B cell (primary cell): ENCODE measurements around the gene ZNF75A. TPM values are rescaled to one million over a fixed set of nuclear protein-coding genes. Genes with fewer than 3 reads are reported as not detected.
"Not testable (repeated sequence)": the region's sequence is repeated elsewhere in the genome, so short reads cannot be mapped to it uniquely, and the experiment has no call there.

Experiments
- ATAC-seq: fragments of 200-7000 bp; cut with Tn5 transposase; one replicate; pipeline ENCODE4 v1.10.0; 2021; ENCODE audit warnings: low read depth, mild to moderate bottlenecking, moderate number of reproducible peaks, moderate library complexity
- CTCF ChIA-PET: fragments of 350-600 bp; sonication (Branson Sonifier 250); formaldehyde crosslinking; loops from one replicate; lab custom pipeline; 2021; ENCODE audit warnings: antibody characterized with exemption, inconsistent platforms; lab: Charles Lee
- POLR2A ChIA-PET: fragments of 350-600 bp; sonication (Branson Sonifier 250); formaldehyde crosslinking; loops from one replicate; lab custom pipeline; 2021; ENCODE audit warnings: antibody characterized with exemption; lab: Charles Lee
- DNase-seq: peaks from one replicate; pipeline ENCODE4 v3.0.0; 2013
- H2AFZ ChIP-seq: 2 replicates; pipeline ENCODE4 v1.6.1; 2012; ENCODE audit warnings: mild to moderate bottlenecking, low read depth, low read length; ENCODE audit not compliant: insufficient read depth, poor library complexity, severe bottlenecking
- H3K27ac ChIP-seq, 2 donors: 1 replicate in 1 of 2; 2 replicates in 1 of 2; pipeline ENCODE4 v1.5.1; 2012 to 2013; ENCODE audit warnings: low read length in 2 of 2, mild to moderate bottlenecking in 2 of 2, moderate library complexity in 1 of 2
- H3K27me3 ChIP-seq, 4 experiments: fragments of 200-600 bp in 1 of 4; sonication (generic) in 1 of 4; replicated peaks in 1 of 4; 1 replicate in 2 of 4; 2 replicates in 2 of 4; pipeline versions ENCODE4 v1.6.1 to v1.7.0; 2013 to 2016; ENCODE audit warnings: low read length in 3 of 4, mild to moderate bottlenecking in 2 of 4, mixed read lengths in 1 of 4, moderate library complexity in 1 of 4; ENCODE audit not compliant: insufficient read depth in 4 of 4, control insufficient read depth in 3 of 4; ENCODE audit errors: control extremely low read depth in 1 of 4
- H3K36me3 ChIP-seq, 2 experiments: replicated peaks in 1 of 2; 1 replicate in 1 of 2; 2 replicates in 1 of 2; pipeline versions ENCODE4 v1.6.1 to v1.7.1; 2013; ENCODE audit warnings: low read length in 1 of 2; ENCODE audit not compliant: insufficient read depth in 2 of 2, control insufficient read depth in 1 of 2; ENCODE audit errors: control extremely low read depth in 1 of 2, extremely low read depth in 1 of 2
- H3K4me1 ChIP-seq, 2 donors: fragments of 200-600 bp in 1 of 2; sonication (generic) in 1 of 2; 1 replicate in 1 of 2; 2 replicates in 1 of 2; pipeline versions ENCODE4 v1.5.1 to v1.6.1; 2013 to 2017; ENCODE audit warnings: low read length in 2 of 2; ENCODE audit not compliant: control insufficient read depth in 2 of 2, insufficient read depth in 2 of 2
- H3K4me2 ChIP-seq: replicated peaks from 2 replicates; pipeline ENCODE3; 2012; ENCODE audit warnings: mild to moderate bottlenecking, low read depth, low read length; ENCODE audit not compliant: poor library complexity, severe bottlenecking
- H3K4me3 ChIP-seq, 5 experiments: fragments of 200-600 bp in 1 of 5; sonication (generic) in 1 of 5; 1 replicate in 3 of 5; 2 replicates in 2 of 5; pipeline versions ENCODE4 v1.5.1 to v1.7.0; 2011 to 2016; ENCODE audit warnings: low read length in 4 of 5, mild to moderate bottlenecking in 4 of 5, low read depth in 2 of 5, control low read depth in 1 of 5, moderate library complexity in 1 of 5; ENCODE audit not compliant: insufficient read depth in 1 of 5; ENCODE audit errors: control extremely low read depth in 1 of 5, extremely low read depth in 1 of 5
- H3K79me2 ChIP-seq: fragments of 200-600 bp; sonication (generic); one replicate; pipeline ENCODE4 v1.6.0; 2016; ENCODE audit warnings: low read length; ENCODE audit not compliant: control insufficient read depth, insufficient read depth
- H3K9ac ChIP-seq: fragments of 200-600 bp; sonication (generic); 2 replicates; pipeline ENCODE4 v1.6.1; 2017; ENCODE audit warnings: mild to moderate bottlenecking, low read length, moderate library complexity
- H3K9me3 ChIP-seq, 3 donors: one replicate each; pipeline versions ENCODE4 v1.6.1 to v1.7.1; 2013; ENCODE audit warnings: low read length in 2 of 3; ENCODE audit not compliant: control insufficient read depth in 2 of 3, insufficient read depth in 1 of 3; ENCODE audit errors: control extremely low read depth in 1 of 3
- H4K20me1 ChIP-seq: 2 replicates; pipeline ENCODE4 v1.6.0; 2012; ENCODE audit warnings: mild to moderate bottlenecking, low read length; ENCODE audit not compliant: insufficient read depth, control insufficient read depth, poor library complexity, severe bottlenecking
- H3K27ac Mint-ChIP-seq: one replicate; pipeline ENCODE4 v1.8.0; 2021; ENCODE audit warnings: mixed read lengths
- H3K27me3 Mint-ChIP-seq: one replicate; pipeline ENCODE4 v1.8.0; 2021; ENCODE audit warnings: mixed read lengths
- H3K4me1 Mint-ChIP-seq: one replicate; pipeline ENCODE4 v1.8.0; 2021; ENCODE audit warnings: mixed read lengths
- H3K4me3 Mint-ChIP-seq: one replicate; pipeline ENCODE4 v1.8.0; 2021; ENCODE audit warnings: mixed read lengths
- H3K9me3 Mint-ChIP-seq: one replicate; pipeline ENCODE4 v1.8.0; 2022; ENCODE audit warnings: mixed read lengths; ENCODE audit not compliant: insufficient read depth
- CTCF ChIP-seq: fragments of 200-600 bp; IDR thresholded peaks from one replicate; pipeline ENCODE4 v1.8.0; 2022; ENCODE audit warnings: antibody characterized with exemption, mild to moderate bottlenecking
- EZH2 ChIP-seq: IDR thresholded peaks from 2 replicates; pipeline ENCODE4 v1.6.1; 2012; ENCODE audit warnings: borderline replicate concordance, low read depth, mild to moderate bottlenecking, moderate library complexity, low read length; ENCODE audit not compliant: insufficient read depth, poor library complexity, severe bottlenecking
- WGBS: methylation state at CpG from one replicate; pipeline ENCODE4 v1.1.5; 2013; ENCODE audit warnings: missing lambda C conversion rate; ENCODE audit not compliant: insufficient coverage; 5-methylcytosine and 5-hydroxymethylcytosine counted together
- intact Hi-C: fragments of 100-400 bp; cut with micrococcal nuclease; formaldehyde crosslinking; loops from one replicate; pipeline ENCODE4 v1.10.0; 2022
- polyA plus RNA-seq: library from polyadenylated mRNA; depleted of rRNA; stranded (reverse); fragments of >200 nt; gene quantifications from 2 replicates; pipeline ENCODE4 v1.2.3, GENCODE V29; 2012
- total RNA-seq, 2 donors: library from RNA; stranded (reverse); fragments of 120-200 nt in 1 of 2; gene quantifications; 1 replicate in 1 of 2; 2 replicates in 1 of 2; pipeline versions ENCODE4 v1.2.3 to v1.2.4, GENCODE V29; 2013 to 2022

Gene ZNF75A
- total and polyA plus RNA-seq, 2 donors (not counting 1 experiment from before 2014, with no cell fraction given) = 31.4 to 111 TPM

- H3K4me2 ChIP-seq, H3K9me3 Mint-ChIP-seq, ATAC-seq, H3K4me1 Mint-ChIP-seq, DNase-seq, CTCF ChIA-PET, H3K9ac ChIP-seq, H3K27me3 ChIP-seq, H3K27ac Mint-ChIP-seq, H2AFZ ChIP-seq, H3K4me3 ChIP-seq, H3K27ac ChIP-seq, POLR2A ChIA-PET, intact Hi-C loops, H3K9me3 ChIP-seq, H3K4me3 Mint-ChIP-seq, H4K20me1 ChIP-seq, H3K27me3 Mint-ChIP-seq, H3K4me1 ChIP-seq: not testable (repeated sequence)
- Histone ChIP-seq H3K36me3 (peaks cover 0 to 14% of the 10 kb centered on the region in 2 experiments), H3K79me2 (peaks cover 18% of the 10 kb centered on the region)
- WGBS = 91% methylated on average over 1 of the region's 22 CpGs
Observed at GRCh38 chr16:3271281-3271680, 34.0 kb upstream of the ZNF75A start.

- H4K20me1 ChIP-seq = no peaks in the 10 kb centered on the region
- H3K27me3 Mint-ChIP-seq = no peaks in the 10 kb centered on the region
- intact Hi-C loops = no loop called here
- POLR2A ChIA-PET = no interaction called here
- no peak overlapping the region for H3K27ac Mint-ChIP-seq
- no peak overlapping the region for H3K9ac ChIP-seq
- H3K9me3 ChIP-seq = peaks cover 0 to 6% (median 0%) of the 10 kb centered on the region in 3 donors
- no peak overlapping the region for H2AFZ ChIP-seq
- H3K4me1 ChIP-seq = no peaks in the 10 kb centered on the region
- no peak overlapping the region for H3K4me3 Mint-ChIP-seq
- WGBS = 83% methylated on average over 2 of the region's 4 CpGs
- no peaks in the 10 kb centered on the region for H3K9me3 Mint-ChIP-seq
- no peaks in the 10 kb centered on the region for H3K36me3 ChIP-seq
- CTCF ChIA-PET = no interaction called here
- no peaks in the 10 kb centered on the region for H3K27me3 ChIP-seq
- no peak overlapping the region for H3K4me2 ChIP-seq
- ATAC-seq = no peak
- TF ChIP-seq CTCF (no peak), EZH2 (no peak)
- peaks cover 3% of the 10 kb centered on the region for H3K79me2 ChIP-seq
- H3K4me3 ChIP-seq = no peak overlapping the region
- no peak overlapping the region for H3K27ac ChIP-seq
- DNase-seq = no peak
- no peaks in the 10 kb centered on the region for H3K4me1 Mint-ChIP-seq
Observed at GRCh38 chr16:3274490-3274889, 30.8 kb upstream of the ZNF75A start.
